HL-60/S4 (cell line): ENCODE results near the gene ISG20.
"Not testable (repeated sequence)": the region's sequence is repeated elsewhere in the genome, so short reads cannot be mapped to it uniquely, and the experiment has no call there.

Source experiments
- in situ Hi-C: fragments of 300-500 bp; cut with MboI; formaldehyde crosslinking; loops from 2 replicates; pipeline ENCODE4 v1.14.3; 2022; ENCODE audit warnings: low sequenced_read_pairs

ISG20 gene

DNA sequence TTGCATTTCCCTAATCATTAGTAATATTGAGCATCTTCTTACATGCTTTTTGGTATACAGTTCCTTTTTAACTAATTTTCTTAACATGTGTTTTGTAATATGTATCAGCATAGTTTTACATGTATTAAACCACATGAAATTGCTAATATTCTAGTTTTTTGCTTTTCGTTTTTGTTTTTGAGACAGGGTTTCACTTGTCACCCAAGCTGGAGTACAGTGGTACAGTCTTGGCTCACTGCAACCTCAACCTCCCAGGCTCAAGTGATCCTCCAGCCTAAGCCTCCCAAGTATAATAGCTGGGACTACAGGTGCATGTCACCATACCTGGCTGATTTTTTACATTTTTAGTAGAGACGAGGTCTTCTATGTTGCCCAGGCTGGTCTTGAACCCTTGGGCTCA is 4.4 kb upstream of the ISG20 start:
- in situ Hi-C loops, result no loop called here

DNA sequence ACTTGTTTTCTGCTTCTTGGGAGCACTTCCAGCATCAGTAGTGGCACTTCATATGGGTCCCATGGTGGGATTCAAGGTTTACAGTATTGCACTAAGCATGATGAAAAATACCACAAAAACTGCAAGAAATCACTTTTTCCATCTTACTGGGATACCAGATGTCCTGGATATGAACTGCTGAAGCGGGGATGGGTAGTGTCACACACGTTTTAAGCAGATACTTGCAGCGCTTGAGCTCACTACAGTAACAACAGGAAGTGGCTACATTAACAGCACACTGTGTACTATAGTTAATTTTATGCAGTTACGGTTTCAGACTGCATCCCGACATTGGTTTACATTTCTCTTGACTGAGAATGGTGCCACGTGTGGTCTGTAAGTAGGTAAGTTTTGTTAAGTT is 3.5 kb upstream of the ISG20 start:
- in situ Hi-C loops, result no loop called here

DNA sequence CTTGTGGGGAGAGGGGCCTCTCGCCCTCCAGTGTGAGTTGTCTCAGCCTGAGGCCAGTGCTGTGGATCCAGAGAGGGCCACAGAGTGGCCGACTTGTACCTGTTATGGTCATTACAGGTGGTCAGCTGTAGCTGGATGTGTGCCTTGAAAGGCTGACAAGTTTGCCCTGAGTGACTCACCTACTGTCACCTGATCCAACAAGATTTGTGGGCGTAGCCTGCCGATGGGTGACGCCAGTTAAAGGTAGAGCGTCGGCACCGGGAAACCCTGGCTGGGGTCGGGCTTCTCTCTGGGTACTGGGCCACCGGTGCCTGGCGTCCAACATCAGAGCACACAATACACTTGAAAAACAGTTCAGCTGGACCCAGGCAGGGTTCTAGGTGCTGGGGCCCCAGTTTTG is 2.8 kb upstream of the ISG20 start:
- in situ Hi-C loops, result no loop called here

DNA sequence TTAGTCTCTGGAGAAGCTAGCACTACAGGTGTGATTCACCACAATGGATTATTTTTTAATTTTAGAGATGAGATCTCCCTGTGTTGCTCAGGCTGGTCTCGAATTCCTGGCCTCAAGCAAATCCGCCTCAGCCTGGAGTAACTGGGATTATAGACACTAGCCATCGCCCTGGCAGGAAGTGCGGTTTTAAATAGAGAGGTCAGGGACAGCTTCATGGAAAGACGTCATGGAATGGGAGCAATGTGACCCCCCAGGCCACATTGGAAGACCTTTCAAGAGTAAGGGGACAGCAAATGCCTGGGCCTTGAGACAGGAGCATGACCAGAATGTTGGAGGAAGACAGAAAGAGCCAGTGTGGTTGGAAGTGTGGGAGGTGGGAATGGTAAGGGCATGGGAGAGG is 2.2 kb upstream of the ISG20 start:
- in situ Hi-C loops, result no loop called here

DNA sequence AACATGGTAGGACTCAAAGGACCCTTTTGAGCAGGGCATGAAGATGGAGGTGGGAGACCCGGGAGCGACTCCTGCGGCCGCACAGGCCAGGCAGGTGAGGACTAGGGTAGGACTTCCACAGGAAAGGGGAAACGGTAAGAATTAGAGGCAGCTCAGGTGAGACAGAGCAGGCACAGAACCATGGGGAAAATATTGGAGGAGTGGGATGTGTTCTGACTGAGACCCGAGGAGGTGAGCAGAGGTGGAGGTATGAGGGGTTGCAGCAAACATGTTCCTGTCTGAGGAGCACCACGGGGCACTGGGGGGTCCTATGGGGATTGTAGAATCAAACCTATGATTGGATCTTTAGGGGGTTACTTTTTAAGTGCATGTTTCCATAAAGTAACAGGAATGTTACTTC is 1.4 kb upstream of the ISG20 start:
- in situ Hi-C loops, result no loop called here

DNA sequence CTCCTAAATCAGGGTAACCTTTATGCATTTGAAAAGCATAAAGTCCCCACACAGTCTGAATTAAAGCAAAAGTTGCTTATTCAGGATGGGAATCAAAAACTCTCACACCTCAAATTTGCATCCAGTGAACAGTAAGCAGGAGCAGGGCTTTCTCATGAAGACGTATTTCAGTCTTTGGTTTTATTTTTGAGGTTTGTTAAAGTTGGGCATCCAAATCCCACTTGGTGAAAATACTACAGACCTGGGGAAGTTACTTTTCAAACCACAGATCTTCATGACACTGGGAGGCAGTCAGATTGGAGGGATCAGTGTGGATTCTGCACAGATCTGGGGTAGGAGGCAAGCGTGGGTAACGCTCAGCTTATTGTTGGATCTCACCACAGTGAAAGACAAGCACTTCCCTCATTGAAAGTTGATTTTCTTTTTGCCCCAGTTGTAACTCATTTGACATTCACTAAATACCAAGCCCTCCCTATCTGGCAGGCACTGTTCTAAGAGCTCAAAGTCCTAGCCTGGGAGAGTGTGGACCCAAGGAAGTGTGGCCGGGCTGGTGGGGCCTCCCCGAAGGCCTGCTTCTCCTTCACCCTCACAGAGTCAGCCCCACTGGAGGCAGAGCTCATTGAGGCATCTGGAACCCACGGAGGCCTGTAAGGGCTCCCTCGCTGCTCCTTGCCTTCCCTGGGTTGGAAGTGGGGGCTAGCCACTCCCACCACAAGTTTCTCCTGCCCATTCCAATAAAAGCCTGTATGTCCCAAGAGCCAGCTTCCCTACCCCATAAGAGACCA is 783 bp upstream of the ISG20 start:
- in situ Hi-C loops, result no loop called here

DNA sequence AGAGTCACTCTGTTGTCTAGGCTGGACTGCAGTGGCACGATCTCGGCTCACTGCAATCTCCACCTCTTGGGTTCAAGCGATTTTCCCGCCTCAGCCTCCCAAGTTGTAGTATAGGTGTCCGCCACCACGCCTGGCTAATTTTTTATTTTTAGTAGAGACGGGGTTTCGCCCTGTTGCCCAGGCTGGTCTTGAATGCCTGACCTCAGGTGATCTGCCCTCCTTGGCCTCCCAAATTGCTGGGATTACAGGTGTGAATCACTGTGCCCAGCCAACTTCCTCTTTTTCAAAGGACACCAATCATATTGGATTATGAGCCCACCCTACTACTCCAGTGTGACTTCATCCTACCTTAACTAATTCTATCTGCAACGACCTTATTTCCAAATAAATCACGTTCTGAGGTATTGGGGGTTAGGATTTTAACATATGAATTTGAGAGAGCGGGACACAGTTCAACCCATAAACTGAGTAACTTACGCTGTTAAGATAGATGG is 3.2 kb downstream of the ISG20 start:
- in situ Hi-C loops, result no loop called here

DNA sequence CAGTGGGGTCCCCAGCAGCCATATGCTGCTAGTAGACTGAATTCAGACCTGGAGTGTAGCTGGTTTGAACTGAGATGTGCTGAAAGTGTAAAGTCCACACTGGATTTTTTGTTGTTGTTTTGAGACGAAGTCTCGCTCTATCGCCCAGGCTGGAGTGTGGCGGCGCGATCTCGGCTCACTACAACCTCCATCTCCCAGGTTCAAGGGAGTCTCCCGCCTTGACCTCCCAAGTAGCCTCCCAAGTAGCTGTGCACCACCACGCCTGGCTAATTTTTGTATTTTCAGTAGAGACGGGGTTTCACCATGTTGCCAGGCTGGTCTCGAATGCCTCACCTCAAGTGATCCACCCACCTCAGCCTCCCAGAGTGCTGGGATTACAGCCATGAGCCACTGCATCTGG is 3.7 kb downstream of the ISG20 start:
- in situ Hi-C loops, result not testable (repeated sequence)

DNA sequence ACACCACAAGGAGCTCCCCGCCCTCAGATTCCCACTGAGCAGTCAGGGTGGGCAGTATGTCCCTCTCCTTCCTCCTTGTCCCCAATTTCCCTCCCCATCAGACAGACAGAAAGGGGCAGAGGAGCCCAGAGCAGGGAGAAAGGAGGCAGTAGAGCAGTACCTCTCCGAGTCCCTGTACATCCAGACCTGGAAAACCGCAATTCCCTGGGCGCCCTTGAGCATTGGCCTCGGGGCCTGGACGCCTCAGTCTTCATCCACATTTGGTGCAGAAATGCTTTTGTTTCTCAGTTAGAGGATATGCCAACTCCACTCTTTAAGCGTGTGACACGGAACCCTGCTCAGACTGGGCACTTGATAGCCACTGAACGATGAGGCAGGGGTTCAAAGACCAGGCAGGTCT is 5.9 kb downstream of the ISG20 start:
- in situ Hi-C loops, result no loop called here

DNA sequence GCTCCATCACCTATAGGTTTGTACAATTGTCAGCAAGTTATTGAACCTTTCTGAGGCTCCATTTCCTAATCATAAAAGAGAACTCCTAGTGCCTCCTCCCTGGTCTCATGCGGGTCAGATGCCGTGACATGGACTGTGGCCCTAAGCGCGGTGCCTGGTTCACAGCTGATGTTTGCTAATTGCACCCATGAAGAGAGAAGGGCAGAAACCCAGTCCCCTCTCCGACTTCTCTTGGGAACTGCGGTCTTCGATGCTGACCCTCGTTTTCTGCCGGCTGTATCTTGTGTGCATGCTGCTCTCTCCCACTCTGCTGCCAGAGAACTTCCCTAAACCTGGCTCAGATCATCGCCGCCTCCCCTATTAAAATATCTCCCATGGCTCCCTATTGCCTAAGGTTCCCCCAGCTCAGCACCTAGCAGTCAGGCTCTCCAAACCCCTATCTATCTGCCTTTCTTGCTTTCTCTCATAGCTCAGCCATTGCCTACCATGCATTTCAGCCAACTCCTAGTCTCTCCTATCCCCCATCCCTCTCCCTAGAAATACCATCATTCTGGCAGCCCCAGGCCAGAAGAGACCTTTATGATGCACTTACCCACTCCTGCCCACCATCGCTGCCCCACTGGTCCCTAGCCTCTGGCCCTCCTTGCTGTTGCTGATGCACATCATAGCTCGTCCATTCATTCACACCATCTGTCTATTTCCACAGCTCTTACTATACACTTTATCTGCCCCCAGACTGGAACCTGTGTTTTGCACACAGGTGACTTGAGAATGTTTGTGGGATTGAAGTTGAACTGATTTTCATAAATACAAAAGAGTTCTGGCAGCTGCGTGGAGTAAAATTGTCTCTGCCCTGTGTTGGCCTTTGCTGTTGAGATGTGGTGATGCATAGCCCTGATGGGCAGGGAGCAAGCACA is 6.6 kb downstream of the ISG20 start:
- in situ Hi-C loops, result no loop called here

DNA sequence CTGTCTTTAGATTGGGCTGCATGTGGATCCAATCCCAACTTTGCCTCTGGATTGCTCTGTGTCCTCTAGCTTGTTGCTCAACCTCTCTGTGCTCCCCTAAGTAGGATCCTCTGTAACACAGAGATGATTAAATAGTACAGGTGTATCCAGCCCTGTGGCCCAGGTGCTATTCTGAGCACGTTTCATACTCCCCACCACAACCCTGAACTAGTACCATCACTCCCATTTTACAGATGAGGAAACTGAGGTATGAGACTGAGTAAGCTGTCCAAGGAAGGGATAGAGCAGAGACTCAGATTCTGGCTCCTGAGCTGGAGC is 7.2 kb downstream of the ISG20 start:
- in situ Hi-C loops, result no loop called here

DNA sequence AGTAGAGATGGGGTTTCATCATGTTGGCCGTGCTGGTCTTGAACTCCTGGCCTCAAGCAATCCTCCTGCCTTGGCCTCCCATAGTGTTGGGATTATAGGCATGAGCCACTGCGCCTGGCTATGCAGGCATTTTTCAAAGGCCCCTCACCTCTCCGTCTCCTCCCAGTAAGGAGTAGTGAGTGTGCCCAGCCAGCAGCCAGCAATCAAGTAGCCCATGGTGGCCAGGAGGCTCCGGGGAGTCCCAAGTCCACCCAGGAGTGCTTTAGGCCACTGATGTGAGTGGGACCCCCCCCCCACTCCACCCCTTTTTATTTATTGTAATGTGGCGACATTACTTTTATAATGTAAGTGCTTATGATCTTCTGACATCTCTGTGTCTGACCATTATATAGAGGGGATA is 8.1 kb downstream of the ISG20 start:
- in situ Hi-C loops, result no loop called here

DNA sequence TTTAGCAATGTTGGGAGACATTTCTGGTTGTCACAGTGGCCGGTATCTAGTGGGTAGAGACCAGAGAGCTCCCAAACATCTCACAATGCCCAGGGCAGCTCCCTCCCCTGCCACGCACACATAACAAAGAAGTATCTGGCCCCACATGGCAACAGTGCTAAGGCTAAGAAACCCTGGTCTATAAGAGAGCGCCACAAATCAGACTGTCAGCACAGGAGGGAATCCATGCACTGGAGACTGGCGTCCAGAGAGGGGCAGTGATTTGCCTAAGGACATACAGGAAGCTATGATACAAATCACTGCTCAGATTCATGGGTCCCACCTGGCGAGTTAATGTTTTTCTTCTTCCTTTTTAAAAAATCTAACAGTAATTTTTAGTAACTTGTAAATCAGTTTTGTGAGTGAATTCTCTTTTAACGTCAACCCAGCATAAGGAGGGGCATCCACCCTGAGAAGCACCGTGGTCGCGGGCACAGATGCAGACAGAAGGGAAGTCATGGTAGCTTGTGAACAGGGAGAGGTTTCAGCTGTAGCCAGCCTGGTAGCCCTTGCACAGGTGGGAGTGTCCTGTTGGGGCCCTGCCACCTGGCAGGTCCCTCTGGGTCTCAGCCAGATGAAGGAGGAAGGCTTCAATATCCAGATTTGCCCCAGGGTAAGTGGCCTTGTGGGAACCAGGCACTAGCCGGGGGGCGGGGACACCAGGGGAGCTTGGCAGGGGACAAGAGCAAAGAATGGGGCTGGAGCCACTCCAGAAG is 8.7 kb downstream of the ISG20 start:
- in situ Hi-C loops, result no loop called here

DNA sequence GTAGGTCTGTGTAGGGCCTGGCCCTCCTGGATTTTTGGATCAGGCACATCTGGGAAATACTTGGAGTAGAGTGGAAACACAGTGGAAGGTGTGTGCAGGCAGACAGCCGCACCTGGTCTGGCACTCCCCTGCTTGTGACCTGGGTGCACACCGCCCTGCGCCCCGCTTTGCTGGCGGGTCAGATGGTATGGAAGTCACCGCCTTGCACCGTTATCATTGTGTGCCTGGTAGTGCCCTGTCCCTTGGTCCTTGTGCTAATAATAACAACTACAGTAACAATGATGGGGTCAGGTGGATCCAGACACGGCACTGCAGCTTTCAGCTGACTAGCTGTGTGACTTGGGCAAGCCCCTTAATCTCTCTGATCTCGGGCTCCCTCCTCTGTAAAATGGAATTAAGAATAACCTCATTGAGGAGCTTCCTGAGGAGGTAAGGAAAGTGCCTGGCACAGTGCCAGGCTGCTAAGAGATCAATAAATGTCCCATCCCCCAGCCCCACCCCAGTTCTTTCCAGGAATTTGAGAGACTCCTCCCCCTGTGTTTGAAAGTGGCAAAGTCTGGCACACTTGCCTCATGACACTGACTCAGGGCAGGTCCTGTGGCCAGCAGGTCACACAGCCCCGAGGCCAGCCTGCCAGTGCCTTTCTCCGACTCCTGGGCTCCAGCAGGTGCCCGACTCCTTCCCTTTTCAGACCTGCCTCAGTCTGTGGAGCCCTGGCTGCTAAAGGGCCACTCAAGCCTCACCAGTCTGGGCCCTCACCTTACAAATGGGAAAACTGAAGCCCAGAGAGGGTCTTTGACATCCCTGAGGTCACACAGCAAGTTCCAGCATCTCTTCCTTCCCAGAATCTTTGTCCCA is 9.8 kb downstream of the ISG20 start:
- in situ Hi-C loops, result no loop called here

DNA sequence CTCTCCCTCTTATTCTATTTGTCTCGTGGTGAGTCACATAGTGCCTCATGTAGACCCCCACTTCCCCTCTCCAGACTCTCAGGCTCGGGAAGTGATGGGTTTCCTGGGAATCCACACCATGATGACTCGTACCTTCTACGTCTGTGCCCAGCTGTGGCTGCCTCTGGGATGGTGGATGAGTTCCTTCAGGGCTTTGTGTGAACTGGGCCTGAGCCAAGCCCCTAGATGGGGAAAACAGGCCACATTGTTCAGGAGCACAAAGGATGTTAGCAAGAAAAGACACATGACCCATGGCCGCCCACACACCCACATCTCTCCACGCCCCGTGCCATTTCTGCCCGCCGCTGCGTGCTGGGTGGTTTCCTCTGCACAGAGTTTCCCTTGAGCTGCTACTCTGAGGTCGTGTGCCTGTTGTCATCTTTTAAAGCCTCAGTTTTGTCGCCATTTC is 10.5 kb downstream of the ISG20 start:
- in situ Hi-C loops, result no loop called here

DNA sequence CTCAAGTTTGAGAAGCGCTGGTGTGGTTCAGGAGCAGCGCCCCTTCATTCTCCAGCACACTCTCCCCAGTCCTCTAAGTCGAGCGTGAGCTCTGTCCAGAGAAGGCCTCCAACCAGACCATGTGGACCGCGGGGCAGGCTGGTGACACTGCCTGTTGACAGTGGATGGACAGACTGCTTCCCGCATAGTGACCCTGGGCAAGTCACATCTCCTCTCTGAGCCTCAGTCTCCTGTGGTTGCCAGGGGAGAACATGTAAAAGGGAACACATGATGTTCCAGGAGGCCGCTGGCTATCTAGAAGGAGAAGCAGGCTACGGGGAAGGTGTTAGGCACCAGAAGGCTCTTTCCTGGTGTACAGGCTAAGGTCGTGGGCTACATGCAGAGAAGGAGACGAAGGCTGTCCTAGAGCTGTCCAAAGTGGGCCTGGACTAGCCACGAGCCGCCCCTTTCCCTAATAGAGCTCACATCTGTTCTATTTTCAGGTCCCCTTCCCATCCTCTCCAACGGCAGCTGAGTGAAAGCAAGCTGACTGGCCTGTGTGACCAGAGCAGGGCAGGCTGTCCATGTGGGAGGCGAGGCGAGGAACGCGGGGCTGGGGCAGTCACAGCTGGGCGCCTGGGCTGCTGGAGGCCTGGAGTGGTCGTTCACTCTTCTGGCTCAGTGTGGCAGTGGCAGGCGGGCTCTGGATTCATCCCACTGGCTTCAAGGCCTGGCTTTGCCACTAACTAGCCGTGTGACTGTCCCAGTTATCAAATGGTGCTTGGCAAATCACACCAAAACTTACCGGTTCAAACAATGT is 11.1 kb downstream of the ISG20 start:
- in situ Hi-C loops, result no loop called here

DNA sequence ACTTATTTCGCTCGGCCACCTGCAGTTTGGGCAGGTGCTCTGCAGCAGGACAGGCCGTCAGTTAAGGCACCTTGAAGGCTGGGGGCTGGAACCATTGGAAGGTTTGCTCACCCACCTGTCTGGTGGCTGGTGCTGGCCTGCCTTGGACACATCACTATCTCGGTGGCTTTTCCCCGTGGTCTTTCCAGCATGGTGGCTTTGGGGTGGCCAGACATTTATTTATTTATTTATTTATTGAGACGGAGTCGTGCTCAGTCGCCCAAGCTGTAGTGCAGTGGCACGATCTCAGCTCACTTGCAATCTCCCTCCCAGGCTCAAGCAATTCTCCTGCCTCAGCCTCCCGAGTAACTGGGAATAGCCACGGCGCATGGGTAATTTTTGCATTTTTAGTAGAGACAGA is 11.7 kb downstream of the ISG20 start:
- in situ Hi-C loops, result no loop called here

DNA sequence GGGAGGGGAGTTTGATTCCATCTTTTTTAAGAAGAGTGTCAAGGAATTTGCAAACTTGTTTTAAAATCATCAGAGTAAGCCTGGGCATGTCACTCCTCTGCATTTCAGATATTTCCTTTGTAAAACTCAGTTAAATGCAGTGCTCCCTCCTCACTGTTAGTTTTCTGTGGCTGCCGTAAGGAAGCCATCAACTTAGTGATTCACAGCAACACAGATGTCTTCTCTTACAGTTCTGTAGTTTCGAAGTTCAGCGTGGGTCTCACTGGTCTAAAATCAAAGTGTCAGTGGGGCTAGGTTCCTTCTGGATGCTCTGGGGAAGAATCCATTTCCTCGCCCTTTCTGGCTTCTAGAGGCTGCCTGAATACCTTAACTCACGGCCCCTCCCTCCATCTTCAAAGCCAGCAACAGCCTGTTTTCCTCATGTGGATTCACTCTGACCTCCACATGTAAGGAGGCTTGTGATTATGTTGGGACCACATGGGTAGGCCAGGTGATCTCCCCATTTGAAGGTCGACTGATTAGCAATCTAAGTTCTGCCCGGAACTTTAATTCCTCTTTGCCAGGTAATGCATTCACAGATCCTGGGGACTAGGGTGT is 12.4 kb downstream of the ISG20 start:
- in situ Hi-C loops, result no loop called here

DNA sequence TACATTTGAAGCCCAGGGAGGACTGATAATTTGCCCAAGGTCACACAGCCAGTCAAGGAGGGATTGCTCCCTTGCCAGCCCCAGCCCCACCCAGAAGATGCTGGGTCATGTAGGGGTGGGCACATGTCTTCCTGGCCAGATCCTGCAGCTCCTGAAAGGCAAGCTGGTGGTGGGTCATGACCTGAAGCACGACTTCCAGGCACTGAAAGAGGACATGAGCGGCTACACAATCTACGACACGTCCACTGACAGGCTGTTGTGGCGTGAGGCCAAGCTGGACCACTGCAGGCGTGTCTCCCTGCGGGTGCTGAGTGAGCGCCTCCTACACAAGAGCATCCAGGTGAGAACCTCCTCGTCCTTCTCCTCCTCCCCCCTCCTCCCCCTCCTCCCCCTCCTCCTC is 13.2 kb downstream of the ISG20 start:
- in situ Hi-C loops, result no loop called here
